Neural progenitor cell (in vitro differentiated cells): ENCODE measurements around the gene DAP. TPM values are rescaled to one million over a fixed set of nuclear protein-coding genes. Genes with fewer than 3 reads are reported as not detected.
A peak's percentile ranks its signal among the peaks of the same experiment; 100 is the strongest.

Experiments used
- DNase-seq: peaks from one replicate; pipeline ENCODE4 v3.0.0-alpha.2; 2016; ENCODE audit warnings: low spot score
- H2AFZ ChIP-seq: fragments of 200-600 bp; sonication (generic); replicated peaks from 2 replicates; pipeline ENCODE4 v1.6.1; 2016; ENCODE audit warnings: antibody characterized with exemption
- H3F3A ChIP-seq: fragments of 200-600 bp; sonication (generic); 2 replicates; pipeline ENCODE4 v1.6.1; 2016; ENCODE audit warnings: antibody characterized with exemption, low read depth
- H3K27ac ChIP-seq: fragments of 200-600 bp; sonication (generic); 2 replicates; pipeline ENCODE4 v1.5.1; 2016; ENCODE audit warnings: mild to moderate bottlenecking
- H3K27me3 ChIP-seq: fragments of 200-600 bp; sonication (generic); 2 replicates; pipeline ENCODE4 v1.6.1; 2016; ENCODE audit warnings: mild to moderate bottlenecking, moderate library complexity
- H3K36me3 ChIP-seq: fragments of 200-600 bp; sonication (generic); 2 replicates; pipeline ENCODE4 v1.5.1; 2016
- H3K4me1 ChIP-seq: fragments of 200-600 bp; sonication (generic); 2 replicates; pipeline ENCODE4 v1.6.1; 2016; ENCODE audit warnings: mixed run types
- H3K4me2 ChIP-seq: fragments of 200-600 bp; sonication (generic); 2 replicates; pipeline ENCODE4 v1.6.1; 2016
- H3K4me3 ChIP-seq: fragments of 200-600 bp; sonication (generic); 2 replicates; pipeline ENCODE4 v1.5.1; 2016
- H3K79me2 ChIP-seq: fragments of 200-600 bp; sonication (generic); 2 replicates; pipeline ENCODE4 v1.6.1; 2016; ENCODE audit warnings: low read depth
- H3K9ac ChIP-seq: fragments of 200-600 bp; sonication (generic); 2 replicates; pipeline ENCODE4 v1.6.1; 2016
- H3K9me3 ChIP-seq: fragments of 200-600 bp; sonication (generic); 2 replicates; pipeline ENCODE4 v1.5.1; 2016; ENCODE audit warnings: low read depth
- H4K20me1 ChIP-seq: fragments of 200-600 bp; sonication (generic); 2 replicates; pipeline ENCODE4 v1.6.1; 2016; ENCODE audit warnings: low read depth
- H3K27ac Mint-ChIP-seq: 3 replicates; pipeline ENCODE4 v1.8.0; 2021; ENCODE audit warnings: mixed read lengths
- H3K27me3 Mint-ChIP-seq: 2 replicates; pipeline ENCODE4 v1.8.0; 2022; ENCODE audit warnings: low read depth, mild to moderate bottlenecking, inconsistent platforms, moderate library complexity, mixed read lengths; ENCODE audit not compliant: insufficient read depth
- H3K36me3 Mint-ChIP-seq: 3 replicates; pipeline ENCODE4 v1.8.0; 2021; ENCODE audit warnings: mixed read lengths
- H3K4me1 Mint-ChIP-seq: 3 replicates; pipeline ENCODE4 v1.8.0; 2021; ENCODE audit warnings: mixed read lengths
- H3K4me3 Mint-ChIP-seq: 3 replicates; pipeline ENCODE4 v1.8.0; 2021; ENCODE audit warnings: mild to moderate bottlenecking, moderate library complexity, mixed read lengths
- H3K9me3 Mint-ChIP-seq: 3 replicates; pipeline ENCODE4 v1.8.0; 2020; ENCODE audit warnings: mixed read lengths
- EZH2 ChIP-seq: fragments of 200-600 bp; sonication (generic); IDR thresholded peaks from 2 replicates; pipeline ENCODE4 v1.6.1; 2017; ENCODE audit warnings: antibody characterized with exemption, mild to moderate bottlenecking, moderate library complexity
- EZH2phosphoT487 ChIP-seq: fragments of 200-600 bp; sonication (generic); IDR thresholded peaks from 2 replicates; pipeline ENCODE4 v1.6.1; 2017; ENCODE audit warnings: antibody characterized with exemption
- total RNA-seq: library from RNA; depleted of rRNA; stranded (reverse); fragments of >200 nt; gene quantifications from 2 replicates; pipeline ENCODE4 v1.2.3, GENCODE V29; 2015; ENCODE audit warnings: low replicate concordance
- TF ChIP-seq, protein P1 (sequence below): fragments of 200-600 bp; sonication (generic); IDR thresholded peaks from 2 replicates; pipeline ENCODE4 v1.5.1; 2017; ENCODE audit warnings: antibody characterized with exemption, mild to moderate bottlenecking

The DAP gene
- total RNA-seq, 1 donor from 2014 or later, result 12.2 TPM

DNA sequence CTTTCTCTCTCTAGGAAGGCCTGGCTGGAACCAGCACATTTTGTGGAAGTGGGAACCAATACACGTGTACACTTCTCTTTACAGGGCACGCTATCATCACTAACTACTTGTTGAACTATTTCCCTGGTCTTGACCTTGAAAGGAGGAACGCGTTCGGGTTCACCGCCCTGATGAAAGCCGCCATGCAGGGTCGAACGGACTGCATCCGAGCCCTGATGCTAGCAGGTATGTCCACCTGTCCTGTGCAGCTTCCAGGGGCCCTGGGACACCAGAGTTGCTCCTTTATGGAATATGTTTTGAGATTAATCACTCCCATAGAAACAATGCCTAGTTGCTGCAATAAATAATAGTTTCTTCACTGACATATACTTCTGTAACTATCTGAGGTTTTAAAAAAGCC is 123.1 kb downstream of the DAP start:
- H3K36me3 Mint-ChIP-seq, result no peaks in the 10 kb centered on the region
- no peak overlapping the region for H3K27ac Mint-ChIP-seq
- peaks cover 11% of the 10 kb centered on the region for H3K9me3 Mint-ChIP-seq
- H3K36me3 ChIP-seq, result no peaks in the 10 kb centered on the region
- no peak overlapping the region for H3K4me3 Mint-ChIP-seq
- no peak overlapping the region for H3K9ac ChIP-seq
- H2AFZ ChIP-seq, result no peak overlapping the region
- peaks cover 4% of the 10 kb centered on the region for H3F3A ChIP-seq
- no peaks in the 10 kb centered on the region for H3K79me2 ChIP-seq
- H4K20me1 ChIP-seq, result no peaks in the 10 kb centered on the region
- no peaks in the 10 kb centered on the region for H3K4me1 ChIP-seq
- H3K9me3 ChIP-seq, result no peaks in the 10 kb centered on the region
- TF ChIP-seq EZH2phosphoT487 (no peak), EZH2 (no peak)
- TF ChIP-seq, protein P1, sequence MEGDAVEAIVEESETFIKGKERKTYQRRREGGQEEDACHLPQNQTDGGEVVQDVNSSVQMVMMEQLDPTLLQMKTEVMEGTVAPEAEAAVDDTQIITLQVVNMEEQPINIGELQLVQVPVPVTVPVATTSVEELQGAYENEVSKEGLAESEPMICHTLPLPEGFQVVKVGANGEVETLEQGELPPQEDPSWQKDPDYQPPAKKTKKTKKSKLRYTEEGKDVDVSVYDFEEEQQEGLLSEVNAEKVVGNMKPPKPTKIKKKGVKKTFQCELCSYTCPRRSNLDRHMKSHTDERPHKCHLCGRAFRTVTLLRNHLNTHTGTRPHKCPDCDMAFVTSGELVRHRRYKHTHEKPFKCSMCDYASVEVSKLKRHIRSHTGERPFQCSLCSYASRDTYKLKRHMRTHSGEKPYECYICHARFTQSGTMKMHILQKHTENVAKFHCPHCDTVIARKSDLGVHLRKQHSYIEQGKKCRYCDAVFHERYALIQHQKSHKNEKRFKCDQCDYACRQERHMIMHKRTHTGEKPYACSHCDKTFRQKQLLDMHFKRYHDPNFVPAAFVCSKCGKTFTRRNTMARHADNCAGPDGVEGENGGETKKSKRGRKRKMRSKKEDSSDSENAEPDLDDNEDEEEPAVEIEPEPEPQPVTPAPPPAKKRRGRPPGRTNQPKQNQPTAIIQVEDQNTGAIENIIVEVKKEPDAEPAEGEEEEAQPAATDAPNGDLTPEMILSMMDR, result no peak
- H3K4me1 Mint-ChIP-seq, result peaks cover 23% of the 10 kb centered on the region
- no peak for DNase-seq
- H3K4me3 ChIP-seq, result peak overlapping the region; percentile 39
- H3K27me3 ChIP-seq, result peaks cover 5% of the 10 kb centered on the region
- H3K27ac ChIP-seq, result no peak overlapping the region
- peaks cover 14% of the 10 kb centered on the region for H3K27me3 Mint-ChIP-seq
- H3K4me2 ChIP-seq, result peak overlapping the region; percentile 81

DNA sequence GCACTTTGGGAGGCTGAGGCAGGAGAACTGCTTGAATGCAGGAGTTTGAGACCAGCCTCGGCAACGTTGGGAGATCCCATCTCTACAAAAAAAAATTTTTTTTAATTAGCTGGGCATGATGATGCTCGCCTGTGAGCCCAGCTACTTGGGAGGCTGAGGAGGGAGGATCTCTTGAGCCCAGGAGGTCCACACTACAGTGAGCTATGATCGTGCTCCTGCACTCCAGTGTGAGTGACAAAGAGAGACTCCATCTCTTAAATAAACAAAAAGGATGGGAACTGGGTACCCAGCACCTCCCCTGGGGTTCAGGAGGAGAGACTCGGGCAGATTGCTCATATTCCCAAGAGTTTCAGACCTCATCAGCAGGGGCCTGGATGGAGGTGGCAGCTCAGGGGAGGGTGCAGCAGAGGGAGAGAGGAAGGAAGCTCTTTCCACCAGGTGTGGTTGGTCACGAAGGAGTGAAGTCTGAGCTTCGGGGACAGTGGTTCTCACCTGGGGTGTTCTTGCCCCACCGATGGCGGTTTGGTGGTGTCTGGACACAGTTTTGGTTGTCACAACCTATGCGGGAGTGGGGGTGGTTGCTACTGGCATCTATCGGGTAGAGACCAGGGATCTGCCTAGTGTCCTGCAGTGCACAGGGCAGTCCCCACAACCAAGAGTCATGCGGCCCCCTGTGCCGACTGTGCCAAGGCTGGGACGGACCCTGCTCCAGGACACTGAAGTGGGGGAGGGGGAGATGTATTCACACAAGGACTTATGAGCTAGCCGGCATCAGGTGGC is 124.5 kb downstream of the DAP start:
- H3K4me1 Mint-ChIP-seq, result peaks cover 28% of the 10 kb centered on the region
- Histone ChIP-seq H3K4me3 (no peak overlapping the region), H4K20me1 (no peaks in the 10 kb centered on the region), H3K4me2 (no peak overlapping the region), H2AFZ (no peak overlapping the region), H3K27me3 (peaks cover 5% of the 10 kb centered on the region), H3K79me2 (no peaks in the 10 kb centered on the region), H3K9ac (no peak overlapping the region), H3F3A (peaks cover 4% of the 10 kb centered on the region), H3K27ac (no peak overlapping the region), H3K36me3 (no peaks in the 10 kb centered on the region), H3K9me3 (no peaks in the 10 kb centered on the region), H3K4me1 (peaks cover 2% of the 10 kb centered on the region)
- TF ChIP-seq EZH2, result no peak
- TF ChIP-seq, protein P1, result no peak
- TF ChIP-seq EZH2phosphoT487, result no peak
- DNase-seq, result no peak
- H3K9me3 Mint-ChIP-seq, result peaks cover 11% of the 10 kb centered on the region
- peaks cover 11% of the 10 kb centered on the region for H3K27me3 Mint-ChIP-seq
- no peak overlapping the region for H3K4me3 Mint-ChIP-seq
- H3K27ac Mint-ChIP-seq, result no peak overlapping the region
- H3K36me3 Mint-ChIP-seq, result no peaks in the 10 kb centered on the region

DNA sequence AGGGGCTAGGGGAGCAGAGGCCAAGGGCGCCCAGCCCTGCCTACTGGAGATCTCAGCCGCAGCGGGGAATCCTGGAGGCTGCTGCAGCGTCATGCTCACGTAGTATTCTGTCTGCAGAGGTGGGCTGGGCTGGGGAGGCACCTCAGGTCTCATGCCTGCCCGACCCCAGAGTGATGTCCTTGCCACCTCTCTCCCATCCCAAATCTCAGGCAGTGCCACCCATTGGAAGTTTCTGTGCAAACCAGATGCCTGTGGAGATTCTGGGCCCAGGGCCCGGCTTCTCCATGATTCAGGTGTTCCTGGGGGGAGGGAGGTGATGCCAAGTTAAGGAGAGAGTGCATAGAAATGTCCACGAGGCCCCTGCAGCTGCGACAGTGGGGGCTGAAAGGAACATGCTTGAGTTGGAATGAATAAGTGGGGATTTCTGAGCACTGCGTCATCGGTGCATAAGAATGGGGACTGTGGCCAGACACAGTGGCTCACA is 125.1 kb downstream of the DAP start:
- H3K4me2 ChIP-seq, result no peak overlapping the region
- TF ChIP-seq EZH2phosphoT487 (no peak), EZH2 (no peak)
- TF ChIP-seq, protein P1, result no peak
- H3K4me3 ChIP-seq, result no peak overlapping the region
- peaks cover 4% of the 10 kb centered on the region for H3F3A ChIP-seq
- peak overlapping the region; percentile 76 for H3K27ac Mint-ChIP-seq
- no peaks in the 10 kb centered on the region for H3K79me2 ChIP-seq
- peaks cover 13% of the 10 kb centered on the region for H3K27me3 Mint-ChIP-seq
- H3K36me3 ChIP-seq, result no peaks in the 10 kb centered on the region
- peaks cover 11% of the 10 kb centered on the region for H3K9me3 Mint-ChIP-seq
- H3K9ac ChIP-seq, result no peak overlapping the region
- peaks cover 5% of the 10 kb centered on the region for H3K27me3 ChIP-seq
- no peak overlapping the region for H3K4me3 Mint-ChIP-seq
- peaks cover 35% of the 10 kb centered on the region for H3K4me1 Mint-ChIP-seq
- H3K4me1 ChIP-seq, result peaks cover 8% of the 10 kb centered on the region
- H2AFZ ChIP-seq, result no peak overlapping the region
- no peaks in the 10 kb centered on the region for H3K36me3 Mint-ChIP-seq
- DNase-seq, result no peak
- H3K9me3 ChIP-seq, result no peaks in the 10 kb centered on the region
- no peak overlapping the region for H3K27ac ChIP-seq
- no peaks in the 10 kb centered on the region for H4K20me1 ChIP-seq
